H9 (cell line): ENCODE measurements around the gene FBXO24. TPM values are rescaled to one million over a fixed set of nuclear protein-coding genes. Genes with fewer than 3 reads are reported as not detected.

ENCODE experiments used
- DNase-seq: peaks from one replicate; pipeline ENCODE4 v3.0.0-alpha.2; 2017
- H2AFZ ChIP-seq: one replicate; pipeline ENCODE4 v1.6.1; 2013; ENCODE audit warnings: mild to moderate bottlenecking, low read length, control low read depth, moderate library complexity
- H2AK5ac ChIP-seq: 2 replicates; pipeline ENCODE4 v1.6.1; 2013; ENCODE audit warnings: low read length, control low read depth, mixed read lengths; ENCODE audit not compliant: insufficient read length
- H2BK120ac ChIP-seq: one replicate; pipeline ENCODE4 v1.6.1; 2013; ENCODE audit warnings: low read depth, mild to moderate bottlenecking, low read length, control low read depth, inconsistent platforms; ENCODE audit not compliant: poor library complexity, severe bottlenecking
- H2BK12ac ChIP-seq: 2 replicates; pipeline ENCODE4 v1.6.1; 2013; ENCODE audit warnings: low read length, control low read depth, mixed read lengths, low read depth; ENCODE audit not compliant: insufficient read length
- H2BK15ac ChIP-seq: 2 replicates; pipeline ENCODE4 v1.6.1; 2013; ENCODE audit warnings: low read depth, low read length, control low read depth
- H2BK20ac ChIP-seq: one replicate; pipeline ENCODE4 v1.6.1; 2013; ENCODE audit warnings: low read depth, mild to moderate bottlenecking, low read length, control low read depth, inconsistent platforms; ENCODE audit not compliant: poor library complexity, severe bottlenecking
- H2BK5ac ChIP-seq: 2 replicates; pipeline ENCODE4 v1.6.1; 2013; ENCODE audit warnings: low read length, control low read depth, mixed read lengths; ENCODE audit not compliant: insufficient read length
- H3K14ac ChIP-seq: 2 replicates; pipeline ENCODE4 v1.6.1; 2013; ENCODE audit warnings: low read length, control low read depth; ENCODE audit not compliant: insufficient read depth
- H3K18ac ChIP-seq: 2 replicates; pipeline ENCODE4 v1.6.1; 2013; ENCODE audit warnings: low read depth, mild to moderate bottlenecking, mixed read lengths, low read length, control low read depth; ENCODE audit not compliant: insufficient read length
- H3K23ac ChIP-seq: 2 replicates; pipeline ENCODE4 v1.6.1; 2013; ENCODE audit warnings: low read length, control low read depth, mixed read lengths, low read depth; ENCODE audit not compliant: insufficient read length
- H3K23me2 ChIP-seq: 2 replicates; pipeline ENCODE4 v1.6.1; 2013; ENCODE audit warnings: low read depth, mild to moderate bottlenecking, mixed read lengths, low read length, control low read depth; ENCODE audit not compliant: insufficient read length, poor library complexity, severe bottlenecking
- H3K27ac ChIP-seq: 2 replicates; pipeline ENCODE4 v1.5.1; 2013; ENCODE audit warnings: low read length, control low read depth, mixed read lengths, low read depth; ENCODE audit not compliant: insufficient read length
- H3K27me3 ChIP-seq: 2 replicates; pipeline ENCODE4 v1.6.1; 2013; ENCODE audit warnings: low read length, control low read depth, inconsistent platforms; ENCODE audit not compliant: insufficient read depth
- H3K4ac ChIP-seq: 2 replicates; pipeline ENCODE4 v1.6.1; 2013; ENCODE audit warnings: low read depth, mild to moderate bottlenecking, control low read depth, inconsistent platforms, low read length, moderate library complexity
- H3K4me1 ChIP-seq: 2 replicates; pipeline ENCODE4 v1.6.1; 2013; ENCODE audit warnings: low read length, control low read depth, inconsistent platforms; ENCODE audit not compliant: insufficient read depth
- H3K4me2 ChIP-seq: 2 replicates; pipeline ENCODE4 v1.6.1; 2013; ENCODE audit warnings: low read length, control low read depth, mixed read lengths; ENCODE audit not compliant: insufficient read length, insufficient read depth
- H3K56ac ChIP-seq: 2 replicates; pipeline ENCODE4 v1.6.1; 2013; ENCODE audit warnings: low read depth, mild to moderate bottlenecking, mixed read lengths, low read length, control low read depth; ENCODE audit not compliant: insufficient read length
- H3K79me1 ChIP-seq: 2 replicates; pipeline ENCODE4 v1.6.1; 2013; ENCODE audit warnings: low read depth, mild to moderate bottlenecking, moderate library complexity, low read length, control low read depth, inconsistent platforms; ENCODE audit not compliant: insufficient read depth, poor library complexity, severe bottlenecking
- H3K79me2 ChIP-seq: 2 replicates; pipeline ENCODE4 v1.6.1; 2013; ENCODE audit warnings: low read length, control low read depth, inconsistent platforms; ENCODE audit not compliant: insufficient read depth
- H3K9ac ChIP-seq: 2 replicates; pipeline ENCODE4 v1.6.1; 2013; ENCODE audit warnings: low read length, control low read depth, mixed read lengths; ENCODE audit not compliant: insufficient read length; ENCODE audit errors: extremely low read depth
- H3K9me3 ChIP-seq: one replicate; pipeline ENCODE4 v1.6.1; 2013; ENCODE audit warnings: low read depth, low read length, inconsistent platforms; ENCODE audit not compliant: control insufficient read depth
- H3T11ph ChIP-seq: one replicate; pipeline ENCODE4 v1.6.1; 2013; ENCODE audit warnings: mild to moderate bottlenecking, low read length, control low read depth, inconsistent platforms
- H4K20me1 ChIP-seq: one replicate; pipeline ENCODE4 v1.6.1; 2013; ENCODE audit not compliant: control insufficient read depth, insufficient read length, insufficient read depth
- H4K5ac ChIP-seq: 2 replicates; pipeline ENCODE4 v1.6.1; 2013; ENCODE audit warnings: low read depth, mild to moderate bottlenecking, mixed read lengths, low read length, control low read depth; ENCODE audit not compliant: insufficient read length
- H4K8ac ChIP-seq: replicated peaks from 2 replicates; pipeline ENCODE4 v1.6.1; 2013; ENCODE audit warnings: low read length, control low read depth, mixed read lengths, low read depth; ENCODE audit not compliant: insufficient read length
- H4K91ac ChIP-seq: 2 replicates; pipeline ENCODE4 v1.6.1; 2013; ENCODE audit warnings: low read depth, mild to moderate bottlenecking, moderate library complexity, mixed read lengths, low read length, control low read depth; ENCODE audit not compliant: insufficient read length
- H3K27ac Mint-ChIP-seq, 3 experiments: 2 replicates in 2 of 3; 3 replicates in 1 of 3; pipeline ENCODE4 v1.8.0; 2020 to 2021; ENCODE audit warnings: mixed read lengths in 3 of 3, mild to moderate bottlenecking in 1 of 3, moderate library complexity in 1 of 3
- H3K27me3 Mint-ChIP-seq: 2 replicates; pipeline ENCODE4 v1.8.0; 2021; ENCODE audit warnings: low read depth, mild to moderate bottlenecking, moderate library complexity, mixed read lengths
- H3K36me3 Mint-ChIP-seq, 3 experiments: 2 replicates in 2 of 3; 3 replicates in 1 of 3; pipeline ENCODE4 v1.8.0; 2020 to 2021; ENCODE audit warnings: low read depth in 3 of 3, mixed read lengths in 3 of 3; ENCODE audit not compliant: insufficient read depth in 1 of 3
- H3K4me1 Mint-ChIP-seq, 2 experiments: 2 replicates each; pipeline ENCODE4 v1.8.0; 2020; ENCODE audit warnings: mixed read lengths in 2 of 2
- H3K4me3 Mint-ChIP-seq, 2 experiments: 2 replicates in 1 of 2; 3 replicates in 1 of 2; pipeline ENCODE4 v1.8.0; 2020 to 2021; ENCODE audit warnings: mild to moderate bottlenecking in 2 of 2, mixed read lengths in 2 of 2, moderate library complexity in 1 of 2
- H3K9me3 Mint-ChIP-seq, 2 experiments: 2 replicates in 1 of 2; 3 replicates in 1 of 2; pipeline ENCODE4 v1.8.0; 2020; ENCODE audit warnings: mild to moderate bottlenecking in 2 of 2, mixed read lengths in 2 of 2, moderate library complexity in 1 of 2
- CTCF ChIP-seq: fragments of 200-600 bp; sonication (generic); conservative IDR thresholded peaks from 3 replicates; pipeline ENCODE4 v1.8.0; 2021; ENCODE audit warnings: antibody characterized with exemption, mild to moderate bottlenecking
- WGBS: extraction: QIAGEN DNeasy Blood & Tissue Kit; methylation state at CpG from one replicate; pipeline ENCODE4 v1.1.7; 2013; ENCODE audit warnings: missing lambda C conversion rate, low lambda C conversion rate, mixed read lengths; ENCODE audit not compliant: insufficient read length; ENCODE audit errors: extremely low coverage; 5-methylcytosine and 5-hydroxymethylcytosine counted together
- total RNA-seq: library from RNA; stranded (reverse); gene quantifications from 2 replicates; pipeline ENCODE4 v1.2.1, GENCODE V29; 2021

FBXO24 gene
- total RNA-seq, 1 experiment from 2014 or later = 0.85 TPM

- Histone ChIP-seq H3K18ac (no peak overlapping the region), H3K14ac (no peak overlapping the region; the same call in 1 of the 2 replicates), H2BK12ac (no peak overlapping the region), H2AK5ac (no peak overlapping the region), H3K4me2 (peak overlapping the region; percentile 60), H3K23me2 (peaks cover 5% of the 10 kb centered on the region), H3K9me3 (no peaks in the 10 kb centered on the region), H2BK120ac (no peak overlapping the region), H3K23ac (no peak overlapping the region), H3K27ac (no peak overlapping the region), H3K27me3 (peaks cover 3% of the 10 kb centered on the region; the same call in 1 of the 2 replicates), H3T11ph (no peak overlapping the region), H3K56ac (no peak overlapping the region), H4K8ac (no peak overlapping the region), H4K91ac (no peak overlapping the region), H4K5ac (no peak overlapping the region), H2BK15ac (no peak overlapping the region), H4K20me1 (no peaks in the 10 kb centered on the region), H3K4ac (no peak overlapping the region), H3K79me2 (no peaks in the 10 kb centered on the region), H2BK20ac (no peak overlapping the region), H2AFZ (no peak overlapping the region), H3K79me1 (no peaks in the 10 kb centered on the region), H3K9ac (no peak overlapping the region), H2BK5ac (no peak overlapping the region), H3K4me1 (no peaks in the 10 kb centered on the region)
- TF ChIP-seq CTCF = no peak
- Mint-ChIP-seq H3K27me3 (peaks cover 44% of the 10 kb centered on the region), H3K27ac (no peak overlapping the region), H3K4me1 (peaks cover 9 to 18% of the 10 kb centered on the region in 2 experiments), H3K36me3 (peaks cover 0 to 4% (median 0%) of the 10 kb centered on the region in 3 experiments; a peak in 1 of 7 replicates), H3K9me3 (no peaks in the 10 kb centered on the region), H3K4me3 (peak overlapping the region in 1 of 2 experiments; percentile 78; a peak in 2 of 5 replicates)
- no CpG with 5 or more reads among the region's 21 CpGs for WGBS
- no peak for DNase-seq
Observed at GRCh38 chr7:100627238-100627549, 41.1 kb downstream of the FBXO24 start.
